Measurements from ENCODE around the gene TCF7L1.

The TCF7L1 gene

DNA sequence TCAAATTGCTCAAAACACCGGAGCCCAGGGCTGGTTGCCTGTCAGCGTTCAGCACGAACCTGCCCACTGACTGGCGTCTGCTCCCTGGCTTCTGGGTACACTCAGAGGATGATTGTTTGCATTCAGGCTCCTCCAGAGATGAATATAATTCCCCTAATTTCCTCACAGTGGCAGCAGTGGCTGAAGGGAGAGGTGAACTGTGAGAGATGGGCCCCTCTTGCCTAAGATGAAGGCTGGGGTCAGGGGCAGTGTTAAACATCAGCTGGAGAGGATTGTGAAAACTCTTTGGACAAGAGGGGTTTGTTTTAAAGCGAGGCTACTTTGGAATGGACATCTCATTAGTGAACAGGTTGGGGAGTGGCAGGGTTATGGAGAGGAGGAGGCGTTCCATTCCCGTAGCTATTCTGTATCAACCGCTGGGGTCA is 31.0 kb downstream of the TCF7L1 start:
- DNase-seq (ENCODE audit: low read depth): no peak

DNA sequence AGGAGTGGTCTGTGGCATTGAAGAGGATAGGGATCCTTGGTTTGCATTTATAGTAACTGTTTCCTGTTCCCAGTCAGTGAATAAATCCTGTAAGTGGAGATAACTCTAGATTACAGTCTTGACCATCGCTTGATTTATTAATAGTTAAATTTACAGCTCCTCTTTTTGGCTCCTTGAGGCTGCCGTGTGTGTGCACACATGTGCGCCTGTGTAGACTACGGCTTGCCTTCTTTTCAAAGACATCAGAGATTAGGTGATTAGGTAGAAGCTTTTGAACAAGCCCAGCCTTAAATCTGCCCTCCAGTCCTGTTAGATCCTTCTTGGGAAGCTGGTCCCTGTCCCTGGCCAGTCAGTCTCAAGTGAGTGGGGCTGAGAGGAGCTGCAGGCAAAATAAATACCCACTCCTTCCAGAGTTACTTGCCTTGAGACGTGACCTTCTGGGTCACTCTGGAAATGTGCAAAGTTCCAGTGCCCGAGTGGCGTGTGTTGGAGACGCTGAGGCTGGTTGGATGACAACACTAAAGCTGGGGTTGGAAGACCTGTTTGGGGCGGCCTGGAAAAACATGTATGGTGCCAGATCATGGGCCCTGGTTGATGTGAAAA is 32.0 kb downstream of the TCF7L1 start:
- DNase-seq (ENCODE audit: low read depth): no peak

GRCh38 chr2:85166021-85166420 is 32.8 kb downstream of the TCF7L1 start:
- no peak for DNase-seq (ENCODE audit: low read depth)

GRCh38 chr2:85167479-85167878 is 34.3 kb downstream of the TCF7L1 start:
- DNase-seq (ENCODE audit: low read depth): no peak

- DNase-seq (ENCODE audit: low read depth): no peak
Measured at GRCh38 chr2:85168942-85169341, 35.8 kb downstream of the TCF7L1 start.

DNA sequence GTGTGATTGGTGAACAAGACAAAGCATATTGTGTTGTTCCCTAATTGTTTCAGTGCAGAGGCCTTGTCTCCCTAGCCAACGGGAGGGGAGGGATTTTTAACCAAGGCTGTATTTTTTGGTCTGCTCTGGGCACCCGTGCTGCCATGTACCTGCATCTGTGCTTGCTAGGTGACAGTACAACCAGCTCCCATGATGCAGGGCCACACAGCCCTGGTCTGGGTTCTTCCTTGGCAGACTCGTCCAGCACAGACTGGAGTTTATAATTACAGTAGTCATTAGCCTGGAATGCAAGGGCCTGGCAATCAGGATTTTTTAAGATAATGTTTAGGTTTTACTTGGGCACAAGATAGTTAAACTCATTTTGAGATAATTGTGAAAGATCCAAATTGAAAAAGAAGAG is 36.4 kb downstream of the TCF7L1 start:
- DNase-seq (ENCODE audit: low read depth): no peak

DNA sequence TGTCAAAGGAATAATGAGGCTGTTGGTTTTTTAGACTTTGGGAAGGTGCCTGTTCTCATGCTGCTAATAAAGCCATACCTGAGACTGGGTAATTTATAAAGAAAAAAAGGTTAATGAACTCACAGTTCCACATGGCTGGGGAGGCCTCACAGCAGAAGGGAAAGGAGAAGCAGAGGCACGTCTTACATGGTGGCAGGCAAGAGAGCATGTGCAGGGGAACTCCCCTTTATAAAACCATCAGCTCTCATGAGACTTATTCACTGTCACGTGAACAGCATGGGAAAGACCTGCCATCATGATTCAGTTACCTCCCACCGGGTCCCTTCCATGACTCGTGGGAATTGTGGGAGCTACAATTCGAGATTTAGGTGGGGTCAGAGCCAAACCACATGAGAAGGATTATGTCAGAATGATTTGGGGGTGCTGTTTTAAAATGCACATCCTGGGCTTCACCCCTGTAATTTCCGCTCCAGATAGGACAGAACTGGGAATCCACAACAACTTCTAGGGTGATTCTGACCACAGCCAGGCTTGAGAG is 37.8 kb downstream of the TCF7L1 start:
- DNase-seq (ENCODE audit: low read depth): no peak

- DNase-seq (ENCODE audit: low read depth): no peak
Measured at GRCh38 chr2:85171916-85172315, 38.7 kb downstream of the TCF7L1 start.

DNA sequence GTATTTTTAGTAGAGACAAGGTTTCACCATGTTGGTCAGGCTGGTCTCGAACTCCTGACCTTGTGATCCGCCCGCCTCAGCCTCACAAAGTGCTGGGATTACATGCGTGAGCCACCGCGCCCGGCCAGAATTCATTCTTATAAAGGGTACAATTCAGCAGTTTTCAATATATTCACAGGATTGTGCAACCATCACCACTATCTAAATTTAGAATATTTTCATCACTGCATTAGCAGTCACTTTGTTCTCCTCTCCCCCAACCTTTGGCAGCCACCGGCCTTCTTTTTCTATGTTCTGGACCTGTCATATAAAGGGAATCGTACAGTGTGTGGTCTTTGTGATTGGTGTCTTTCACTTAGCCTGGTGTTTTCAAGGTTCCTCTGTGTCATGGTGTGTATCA is 40.7 kb downstream of the TCF7L1 start:
- DNase-seq (ENCODE audit: low read depth): no peak

DNA sequence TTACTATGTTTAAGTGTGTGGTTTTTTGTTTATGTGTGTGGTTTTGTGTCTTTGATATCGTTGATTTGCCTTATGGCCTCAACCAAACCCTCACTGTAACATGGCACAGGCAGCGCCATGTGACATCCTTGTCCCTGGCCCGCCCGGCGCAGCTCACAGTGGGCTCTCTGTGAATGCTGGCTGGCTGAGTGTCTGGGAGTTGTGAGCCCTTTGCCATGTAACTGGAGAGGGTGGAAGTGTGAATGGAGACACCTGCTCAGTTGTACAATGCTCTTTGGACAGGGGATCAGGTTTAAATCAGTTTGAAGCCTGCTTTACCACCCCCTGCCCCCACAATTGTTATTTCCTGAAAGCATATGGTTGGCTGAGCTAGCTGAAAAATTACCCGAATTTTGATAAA is 41.8 kb downstream of the TCF7L1 start:
- DNase-seq (ENCODE audit: low read depth): no peak

DNA sequence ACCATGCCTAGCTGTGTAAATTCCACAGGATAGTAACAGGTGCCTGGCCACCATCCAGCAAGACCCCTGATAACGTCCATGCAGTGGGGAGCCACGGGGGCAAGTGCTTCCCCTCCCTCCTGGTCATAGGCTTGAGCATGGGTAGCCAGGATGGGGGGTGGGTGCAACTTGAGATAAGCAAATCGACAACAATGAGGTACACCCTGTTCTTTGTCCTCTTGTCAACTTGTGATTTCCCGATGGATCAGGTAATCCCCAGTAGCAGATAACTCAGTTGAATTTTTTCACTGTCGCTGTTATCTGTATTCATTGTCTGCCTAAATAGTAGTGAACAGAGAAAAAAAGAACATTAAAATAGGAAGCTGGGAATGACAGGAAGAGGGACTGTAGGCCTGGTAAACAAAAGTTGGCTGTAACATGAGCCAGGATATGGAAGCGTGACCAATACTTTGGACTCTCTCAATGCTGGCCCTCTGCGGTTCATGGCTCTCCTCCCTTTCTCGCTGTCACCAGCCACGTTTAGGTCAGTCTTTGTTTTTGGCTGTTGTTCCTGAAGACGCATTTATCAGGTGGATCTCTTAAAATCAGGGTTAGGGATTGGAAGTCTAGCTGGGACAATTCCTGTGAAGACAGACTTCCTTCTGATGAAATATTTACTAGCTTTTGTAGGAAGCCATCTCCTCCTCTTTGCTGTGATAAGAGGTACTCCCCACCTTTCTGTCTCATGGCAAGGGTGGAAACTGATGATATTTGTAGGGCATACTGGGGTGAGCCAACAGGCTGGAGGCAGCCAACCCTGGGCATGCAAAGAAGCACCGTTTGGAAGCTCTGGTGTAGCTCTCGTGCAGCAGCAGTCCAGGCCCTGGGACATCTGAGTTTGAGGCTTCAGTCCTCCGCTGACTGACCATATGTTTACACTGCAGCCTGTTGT is 42.4 kb downstream of the TCF7L1 start:
- no peak for DNase-seq (ENCODE audit: low read depth)

DNA sequence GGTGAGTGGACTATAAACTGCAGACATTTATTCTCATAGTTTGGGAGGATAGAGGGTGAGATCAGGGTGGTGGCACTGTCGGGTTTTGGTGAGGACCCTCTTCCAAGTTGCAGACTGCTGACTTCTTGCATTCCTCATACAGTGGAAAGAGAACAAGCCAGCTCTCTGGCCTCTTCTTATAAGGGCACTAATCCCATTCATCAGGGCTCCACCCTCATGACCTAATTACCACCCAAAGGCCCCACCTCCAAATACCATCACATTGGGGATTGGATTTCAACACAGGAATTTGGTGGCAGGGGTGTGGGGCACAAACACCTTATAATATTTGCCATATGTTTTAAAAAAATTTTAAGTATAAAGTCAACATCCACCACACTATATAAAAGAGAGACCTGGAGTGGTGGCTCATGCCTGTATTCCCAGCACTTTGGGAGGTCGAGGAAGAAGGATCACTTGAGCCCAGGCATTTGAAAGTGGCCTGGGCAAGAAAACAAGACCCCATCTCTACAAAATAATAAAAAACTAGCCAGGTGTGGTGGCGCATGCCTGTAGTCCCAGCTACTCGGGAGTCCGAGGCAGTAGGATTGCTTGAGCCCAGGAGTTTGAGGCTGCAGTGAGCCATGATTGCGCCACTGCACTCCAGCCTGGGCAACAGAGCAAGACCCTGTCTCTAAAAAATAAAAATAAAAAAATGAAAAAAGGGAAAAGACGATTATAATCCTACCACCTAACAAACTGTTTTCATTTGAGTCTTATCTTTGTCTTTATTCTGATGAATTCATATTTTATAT is 44.0 kb downstream of the TCF7L1 start:
- no peak for DNase-seq (ENCODE audit: low read depth)

- no peak for DNase-seq (ENCODE audit: low read depth)
Measured at GRCh38 chr2:85178154-85178553, 45.0 kb downstream of the TCF7L1 start.

GRCh38 chr2:85178980-85179411 is 45.8 kb downstream of the TCF7L1 start:
- no peak for DNase-seq (ENCODE audit: low read depth)

DNA sequence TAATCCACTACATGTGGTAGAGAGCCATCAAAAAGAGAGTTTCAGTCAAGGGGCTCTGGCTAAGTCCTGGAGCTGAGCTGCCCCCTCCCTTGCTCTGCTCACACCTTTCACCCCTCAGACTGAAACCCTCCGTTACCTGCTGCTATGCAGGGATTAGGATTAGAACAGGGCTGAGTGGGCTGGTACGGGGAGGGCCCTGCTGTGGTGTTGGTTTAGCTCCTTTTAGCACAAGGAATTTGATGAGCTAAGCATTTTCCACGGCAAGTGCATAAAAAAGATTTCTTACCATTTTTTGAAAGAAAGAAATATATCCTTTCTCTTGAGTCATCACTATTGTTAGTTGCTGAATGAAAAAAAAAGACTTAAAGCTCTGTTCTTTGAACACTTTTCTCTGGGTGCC is 46.3 kb downstream of the TCF7L1 start:
- DNase-seq (ENCODE audit: low read depth): no peak

DNA sequence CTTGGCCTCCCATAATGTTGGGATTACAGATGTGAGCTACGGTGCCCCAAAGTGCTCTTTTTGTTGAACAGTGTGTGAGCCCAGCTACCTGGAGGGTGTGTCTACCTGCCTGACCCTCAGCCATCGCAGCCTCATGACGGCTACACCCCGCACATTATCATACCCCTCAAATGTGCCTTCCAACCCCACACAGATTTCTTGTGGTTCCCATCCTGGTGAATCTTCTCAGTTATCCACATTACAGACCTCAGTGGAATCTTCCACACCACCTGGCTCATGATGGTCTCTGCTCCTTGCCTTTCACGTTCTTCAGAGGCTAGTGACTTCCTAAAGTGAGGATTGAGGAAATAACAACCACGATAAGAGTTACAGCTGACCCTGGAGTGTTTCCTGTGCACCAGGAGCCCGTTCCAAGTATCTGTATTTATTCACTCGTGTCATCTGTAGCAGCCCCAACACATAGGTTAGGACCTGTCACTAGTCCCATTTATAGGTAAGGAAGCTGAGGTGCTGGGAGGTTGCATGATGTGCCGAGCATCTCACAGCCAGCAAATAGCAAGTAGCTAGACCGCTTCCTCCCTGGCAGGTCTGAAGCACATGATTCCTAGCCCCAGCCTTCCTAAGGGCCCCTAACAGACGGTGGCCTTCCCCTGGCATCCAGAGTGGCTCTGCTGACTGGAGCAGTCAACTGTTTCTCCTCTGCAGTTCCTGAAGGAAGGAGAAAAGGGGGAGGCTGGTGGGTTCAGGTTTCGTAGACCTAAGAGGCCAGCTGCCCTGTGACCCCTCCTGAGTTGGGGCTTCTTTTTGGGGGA is 47.3 kb downstream of the TCF7L1 start:
- DNase-seq (ENCODE audit: low read depth): no peak

- no peak for DNase-seq (ENCODE audit: low read depth)
Measured at GRCh38 chr2:85181134-85181631, 48.0 kb downstream of the TCF7L1 start.

DNA sequence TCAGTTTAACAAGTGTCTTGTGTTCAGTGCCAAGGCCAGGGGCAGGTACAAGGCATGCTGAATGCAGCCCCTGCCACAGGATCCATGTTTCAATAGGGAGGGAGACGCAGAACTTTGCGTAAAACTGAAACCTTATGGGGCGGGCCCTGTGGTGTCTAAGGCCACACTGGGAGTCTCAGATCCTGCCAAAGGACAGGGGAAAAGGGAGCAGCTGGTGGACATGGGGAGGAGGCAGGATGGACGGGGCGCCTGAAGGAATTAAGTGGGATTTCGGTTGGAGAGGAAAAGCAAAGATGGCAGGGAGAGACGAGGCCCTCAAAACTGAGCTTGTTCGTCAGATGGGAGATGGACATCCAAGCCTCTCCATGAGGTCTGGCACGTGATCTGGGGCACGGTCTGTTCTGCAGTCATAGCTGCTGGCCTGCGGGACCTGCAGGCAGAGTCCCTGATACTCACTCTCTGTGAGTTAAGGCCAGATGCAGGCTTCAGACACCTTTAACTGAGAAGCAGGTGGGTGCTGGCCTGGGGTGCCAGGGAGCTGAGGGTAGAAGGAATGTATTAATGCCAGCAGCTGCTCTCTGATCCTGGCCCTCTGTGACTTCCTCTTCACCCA is 48.8 kb downstream of the TCF7L1 start:
- no peak for DNase-seq (ENCODE audit: low read depth)

DNA sequence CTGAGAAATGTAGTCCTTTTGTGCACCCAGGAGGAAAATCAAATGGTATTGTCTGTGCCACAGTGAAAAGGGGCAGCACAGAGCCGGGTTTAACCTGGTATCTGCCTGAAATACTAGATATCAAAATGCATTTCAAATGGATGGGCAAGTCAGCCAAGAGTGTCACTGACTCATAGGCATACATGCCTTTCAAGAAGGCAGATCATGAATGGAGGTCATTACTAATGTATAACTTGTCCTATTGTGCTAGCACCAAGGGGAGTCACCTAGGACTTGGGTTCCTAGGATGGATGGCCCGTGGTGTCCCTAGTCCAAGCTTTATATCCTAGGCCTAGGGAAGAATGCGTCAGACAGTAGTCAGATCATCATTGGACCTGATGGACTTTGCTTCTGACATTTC is 49.9 kb downstream of the TCF7L1 start:
- no peak for DNase-seq (ENCODE audit: low read depth)

- DNase-seq (ENCODE audit: low read depth): no peak
Measured at GRCh38 chr2:85183479-85183878, 50.3 kb downstream of the TCF7L1 start.

DNA sequence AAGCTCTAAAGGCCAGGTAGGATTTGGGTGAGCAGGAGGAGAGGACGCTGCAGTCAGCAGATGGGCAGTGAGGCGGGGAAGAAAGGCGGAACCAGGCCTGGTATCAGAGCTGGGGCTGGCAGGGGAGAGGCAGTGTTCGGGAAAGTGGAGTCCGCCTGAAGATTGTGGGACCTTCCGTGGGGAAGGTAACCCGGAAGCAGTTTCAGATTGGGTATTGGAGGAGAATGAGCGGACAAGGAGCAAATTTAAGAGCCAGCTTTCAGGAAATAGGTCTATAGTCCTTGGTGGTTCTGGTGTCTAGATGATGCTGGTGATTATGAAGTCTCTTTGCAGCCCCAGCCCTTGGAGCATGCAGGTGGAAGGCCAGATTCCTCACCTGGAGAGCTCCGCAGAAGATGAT is 51.0 kb downstream of the TCF7L1 start:
- DNase-seq (ENCODE audit: low read depth): no peak
